CD8-positive, alpha-beta memory T cell (primary cell): ENCODE data around the gene OR5B2. TPM values are rescaled to one million over a fixed set of nuclear protein-coding genes. Genes with fewer than 3 reads are reported as not detected.

Source experiments
- CTCF ChIA-PET: fragments of 350-600 bp; sonication (Branson Sonifier 250); formaldehyde crosslinking; loops from one replicate; lab custom pipeline; 2021; ENCODE audit warnings: antibody characterized with exemption; lab: Charles Lee
- POLR2A ChIA-PET: fragments of 350-600 bp; sonication (Branson Sonifier 250); formaldehyde crosslinking; loops from one replicate; lab custom pipeline; 2021; ENCODE audit warnings: antibody characterized with exemption; lab: Charles Lee
- DNase-seq, 5 donors: peaks; one replicate each; pipeline versions ENCODE4 v3.0.0 to v3.0.0-alpha.2; 2020 to 2022; ENCODE audit warnings: mixed read lengths in 1 of 5
- H3K27ac ChIP-seq: one replicate; pipeline ENCODE4 v1.7.0; 2013; ENCODE audit warnings: low read depth, mild to moderate bottlenecking, low read length, moderate library complexity
- H3K27me3 ChIP-seq: 2 replicates; pipeline ENCODE4 v1.7.0; 2013; ENCODE audit warnings: low read length, mild to moderate bottlenecking; ENCODE audit not compliant: insufficient read depth, poor library complexity, severe bottlenecking
- H3K36me3 ChIP-seq: 2 replicates; pipeline ENCODE4 v1.7.0; 2013; ENCODE audit warnings: mild to moderate bottlenecking, low read length, moderate library complexity; ENCODE audit not compliant: insufficient read depth
- H3K4me1 ChIP-seq: 2 replicates; pipeline ENCODE4 v1.7.0; 2013; ENCODE audit warnings: mild to moderate bottlenecking, low read length, moderate library complexity; ENCODE audit not compliant: insufficient read depth
- H3K4me3 ChIP-seq: 2 replicates; pipeline ENCODE4 v1.7.0; 2013; ENCODE audit warnings: mild to moderate bottlenecking, low read length
- H3K9me3 ChIP-seq: 2 replicates; pipeline ENCODE4 v1.7.0; 2013; ENCODE audit warnings: mild to moderate bottlenecking, low read length
- H3K27ac Mint-ChIP-seq, 8 donors: one replicate each; pipeline ENCODE4 v1.8.0; 2020 to 2021; ENCODE audit warnings: mixed read lengths in 8 of 8, mild to moderate bottlenecking in 6 of 8, inconsistent platforms in 3 of 8, moderate library complexity in 3 of 8
- H3K27me3 Mint-ChIP-seq, 2 donors: one replicate each; pipeline ENCODE4 v1.8.0; 2020 to 2021; ENCODE audit warnings: mixed read lengths in 2 of 2, mild to moderate bottlenecking in 1 of 2, moderate library complexity in 1 of 2
- H3K36me3 Mint-ChIP-seq, 3 donors: one replicate each; pipeline ENCODE4 v1.8.0; 2020 to 2021; ENCODE audit warnings: mixed read lengths in 3 of 3, inconsistent platforms in 1 of 3, mild to moderate bottlenecking in 1 of 3
- H3K4me1 Mint-ChIP-seq, 3 donors: one replicate each; pipeline ENCODE4 v1.8.0; 2020 to 2021; ENCODE audit warnings: mixed read lengths in 3 of 3, inconsistent platforms in 1 of 3, mild to moderate bottlenecking in 1 of 3
- H3K4me3 Mint-ChIP-seq, 7 donors: one replicate each; pipeline ENCODE4 v1.8.0; 2020 to 2021; ENCODE audit warnings: mixed read lengths in 7 of 7, mild to moderate bottlenecking in 6 of 7, moderate library complexity in 4 of 7, inconsistent platforms in 2 of 7
- H3K9me3 Mint-ChIP-seq, 5 donors: one replicate each; pipeline ENCODE4 v1.8.0; 2020 to 2022; ENCODE audit warnings: mixed read lengths in 5 of 5, mild to moderate bottlenecking in 3 of 5, moderate library complexity in 2 of 5, inconsistent platforms in 1 of 5
- polyA plus RNA-seq: library from polyadenylated mRNA; unstranded; fragments of 300-500 nt; fragmentation: Illumina TruSeq; gene quantifications from one replicate; pipeline ENCODE4 v1.2.3, GENCODE V29; 2021
- total RNA-seq, 2 experiments: library from RNA; stranded (reverse); gene quantifications; one replicate each; pipeline ENCODE4 v1.2.3, GENCODE V29; 2021

Gene OR5B2
- total and polyA plus RNA-seq, 3 experiments from 2014 or later = not detected

DNA sequence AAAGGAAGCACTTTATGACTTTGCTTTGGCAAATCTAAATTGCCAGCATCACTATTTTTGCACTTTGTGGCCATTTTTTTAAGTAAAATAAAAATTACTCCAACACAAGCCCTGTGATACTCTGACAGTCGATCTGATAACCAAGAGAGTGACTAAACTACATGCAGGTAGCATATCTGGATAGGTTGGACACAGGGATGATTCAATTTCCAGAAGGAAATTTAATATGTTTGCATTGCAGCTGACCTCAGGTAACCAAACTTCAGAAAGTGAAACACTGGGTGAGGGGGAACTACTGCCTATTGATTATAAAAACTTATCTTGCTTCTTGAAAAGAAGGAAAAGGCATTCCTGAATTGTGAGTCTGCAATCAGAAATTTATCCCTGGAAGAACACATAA, 35.2 kb downstream of the OR5B2 start:
- Histone ChIP-seq H3K4me1 (no peaks in the 10 kb centered on the region), H3K36me3 (no peaks in the 10 kb centered on the region), H3K9me3 (no peaks in the 10 kb centered on the region), H3K27me3 (no peaks in the 10 kb centered on the region), H3K27ac (no peak overlapping the region), H3K4me3 (no peak overlapping the region)
- Mint-ChIP-seq H3K4me3 (no peak overlapping the region), H3K4me1 (no peaks in the 10 kb centered on the region), H3K27me3 (peaks cover 0 to 9% of the 10 kb centered on the region in 2 donors), H3K27ac (no peak overlapping the region), H3K9me3 (peaks cover 0 to 13% (median 3%) of the 10 kb centered on the region in 5 donors), H3K36me3 (no peaks in the 10 kb centered on the region)
- ChIA-PET POLR2A (no interaction called here), CTCF (no interaction called here)
- no peak for DNase-seq

DNA sequence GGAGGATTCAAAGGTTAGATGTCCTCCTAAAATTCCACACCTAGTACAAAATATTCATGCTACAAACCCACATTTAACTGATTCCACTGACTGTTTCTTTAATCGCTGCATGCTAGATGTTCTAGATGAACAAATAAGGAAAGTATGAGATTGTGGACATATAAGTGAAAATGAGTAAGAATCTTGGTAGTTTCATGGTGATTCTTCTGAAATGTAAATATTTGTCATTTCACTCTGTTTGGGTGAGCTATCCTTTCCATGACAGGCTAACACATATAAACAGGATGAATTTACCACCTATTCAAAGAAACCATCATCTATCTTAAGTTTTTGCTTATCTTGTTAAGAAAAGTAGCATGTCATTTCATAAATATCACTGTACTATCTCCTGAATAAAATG, 36.0 kb downstream of the OR5B2 start:
- Histone ChIP-seq H3K9me3 (no peaks in the 10 kb centered on the region), H3K27ac (no peak overlapping the region), H3K4me3 (no peak overlapping the region), H3K27me3 (no peaks in the 10 kb centered on the region), H3K4me1 (no peaks in the 10 kb centered on the region), H3K36me3 (no peaks in the 10 kb centered on the region)
- H3K27me3 Mint-ChIP-seq = peaks cover 4 to 9% of the 10 kb centered on the region in 2 donors
- CTCF ChIA-PET = no interaction called here
- no peaks in the 10 kb centered on the region for H3K36me3 Mint-ChIP-seq
- no peak overlapping the region for H3K4me3 Mint-ChIP-seq
- POLR2A ChIA-PET = no interaction called here
- no peaks in the 10 kb centered on the region for H3K4me1 Mint-ChIP-seq
- peaks cover 0 to 13% (median 3%) of the 10 kb centered on the region in 5 donors for H3K9me3 Mint-ChIP-seq
- no peak overlapping the region for H3K27ac Mint-ChIP-seq
- no peak for DNase-seq

DNA sequence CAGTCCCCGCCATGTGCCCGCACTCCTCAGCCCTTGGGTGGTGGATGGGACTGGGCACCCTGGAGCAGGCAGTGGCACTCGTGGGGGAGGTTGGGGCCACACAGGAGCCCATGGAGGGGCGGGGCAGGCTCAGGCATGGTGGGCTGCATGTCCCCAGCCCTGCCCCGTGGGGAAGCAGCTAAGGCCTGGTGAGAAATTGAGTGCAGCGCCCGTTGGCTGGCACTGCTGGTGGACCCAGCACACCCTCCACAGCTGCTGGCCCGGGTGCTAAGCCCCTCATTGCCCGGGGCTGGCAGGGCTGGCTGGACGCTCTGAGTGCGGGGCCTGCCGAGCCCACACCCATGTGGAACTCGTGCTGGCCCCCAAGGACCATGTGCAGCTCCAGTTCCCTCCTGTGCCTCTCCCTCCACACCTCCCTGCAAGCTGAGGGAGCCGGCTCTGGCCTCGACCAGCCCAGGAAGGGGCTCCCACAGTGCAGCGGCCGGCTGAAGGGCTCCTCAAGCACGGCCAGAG, 37.3 kb downstream of the OR5B2 start:
- POLR2A ChIA-PET = no interaction called here
- Mint-ChIP-seq H3K4me3 (no peak overlapping the region), H3K9me3 (peaks cover 0 to 13% (median 3%) of the 10 kb centered on the region in 5 donors), H3K27me3 (peaks cover 4 to 8% of the 10 kb centered on the region in 2 donors), H3K36me3 (no peaks in the 10 kb centered on the region), H3K27ac (no peak overlapping the region), H3K4me1 (no peaks in the 10 kb centered on the region)
- Histone ChIP-seq H3K9me3 (no peaks in the 10 kb centered on the region), H3K36me3 (no peaks in the 10 kb centered on the region), H3K4me3 (no peak overlapping the region), H3K27ac (no peak overlapping the region), H3K27me3 (no peaks in the 10 kb centered on the region), H3K4me1 (no peaks in the 10 kb centered on the region)
- DNase-seq = no peak
- CTCF ChIA-PET = no interaction called here

Other genes with a start within 250 kb of the OR5B2 start
- gene OR9Q2, start 239.1 kb downstream of the OR5B2 start, total RNA-seq = not detected
- not detected for gene OR9Q2, start 239.1 kb downstream of the OR5B2 start, polyA plus RNA-seq
- not detected for gene OR1S2, start 224.0 kb downstream of the OR5B2 start, total RNA-seq
- not detected for gene OR1S2, start 224.0 kb downstream of the OR5B2 start, polyA plus RNA-seq
- not detected for gene OR1S1, start 215.4 kb downstream of the OR5B2 start, total RNA-seq
- gene OR1S1, start 215.4 kb downstream of the OR5B2 start, polyA plus RNA-seq = not detected
- gene OR10Q1, start 199.2 kb downstream of the OR5B2 start, total RNA-seq = not detected
- not detected for gene OR10Q1, start 199.2 kb downstream of the OR5B2 start, polyA plus RNA-seq
- gene OR10W1, start 159.9 kb downstream of the OR5B2 start, total RNA-seq = not detected
- not detected for gene OR10W1, start 159.9 kb downstream of the OR5B2 start, polyA plus RNA-seq
- not detected for gene OR5B17, start 69.1 kb downstream of the OR5B2 start, total RNA-seq
- not detected for gene OR5B17, start 69.1 kb downstream of the OR5B2 start, polyA plus RNA-seq
- gene OR5B3, start 21.2 kb downstream of the OR5B2 start, total RNA-seq = not detected
- not detected for gene OR5B3, start 21.2 kb downstream of the OR5B2 start, polyA plus RNA-seq
- gene OR5B12, start 14.1 kb upstream of the OR5B2 start, total RNA-seq = under 1 TPM in 1 of 2 experiments, not detected in 1; 0.20 TPM
- not detected for gene OR5B12, start 14.1 kb upstream of the OR5B2 start, polyA plus RNA-seq
- gene OR5B21, start 80.0 kb upstream of the OR5B2 start, total RNA-seq = under 1 TPM; 0.42 to 0.55 TPM
- gene OR5B21, start 80.0 kb upstream of the OR5B2 start, polyA plus RNA-seq = not detected
- 100 to 1,000 TPM; 168 to 175 TPM for gene LPXN, start 147.7 kb upstream of the OR5B2 start, total RNA-seq
- gene LPXN, start 147.7 kb upstream of the OR5B2 start, polyA plus RNA-seq = 264 TPM
- gene ZFP91, start 150.9 kb upstream of the OR5B2 start, total RNA-seq = 10 to 100 TPM; 61.0 to 61.7 TPM
- 6.9 TPM for gene ZFP91, start 150.9 kb upstream of the OR5B2 start, polyA plus RNA-seq
- gene CNTF, start 194.5 kb upstream of the OR5B2 start, total RNA-seq = 1 to 10 TPM; 2.9 to 3.4 TPM
- gene CNTF, start 194.5 kb upstream of the OR5B2 start, polyA plus RNA-seq = not detected